Small intestine (tissue), 7 donors: ENCODE measurements around the gene UBE2I. TPM values are rescaled to one million over a fixed set of nuclear protein-coding genes. Genes with fewer than 3 reads are reported as not detected.

Source experiments
- DNase-seq, 2 donors: peaks; one replicate each; pipeline versions ENCODE4 v3.0.0 to v3.0.0-alpha.2; 2013
- FAIRE-seq: peaks from 2 replicates; lab custom pipeline; 2012; peaks lifted over from hg19 to GRCh38; lab: Jason Lieb, UNC
- H3K27ac ChIP-seq, 3 donors: one replicate each; pipeline ENCODE4 v1.5.1; 2013; ENCODE audit warnings: low read length in 2 of 3, mild to moderate bottlenecking in 2 of 3, control low read depth in 1 of 3, inconsistent platforms in 1 of 3, low read depth in 1 of 3, moderate library complexity in 1 of 3
- H3K27me3 ChIP-seq, 3 donors: one replicate each; pipeline ENCODE4 v1.6.1; 2013; ENCODE audit warnings: low read length in 3 of 3, inconsistent platforms in 1 of 3; ENCODE audit not compliant: control insufficient read depth in 3 of 3, insufficient read depth in 3 of 3
- H3K36me3 ChIP-seq, 3 donors: one replicate each; pipeline ENCODE4 v1.6.1; 2013; ENCODE audit warnings: low read length in 3 of 3, inconsistent platforms in 1 of 3, low read depth in 1 of 3, mild to moderate bottlenecking in 1 of 3, moderate library complexity in 1 of 3; ENCODE audit not compliant: control insufficient read depth in 3 of 3, insufficient read depth in 2 of 3
- H3K4me1 ChIP-seq, 3 donors: one replicate each; pipeline ENCODE4 v1.6.1; 2013; ENCODE audit warnings: low read length in 2 of 3, inconsistent platforms in 1 of 3, low read depth in 1 of 3, mild to moderate bottlenecking in 1 of 3, moderate library complexity in 1 of 3; ENCODE audit not compliant: control insufficient read depth in 3 of 3, insufficient read depth in 2 of 3
- H3K4me3 ChIP-seq, 3 donors: one replicate each; pipeline ENCODE4 v1.5.1; 2013; ENCODE audit warnings: low read length in 3 of 3, control low read depth in 1 of 3, inconsistent platforms in 1 of 3, low read depth in 1 of 3, mild to moderate bottlenecking in 1 of 3, moderate library complexity in 1 of 3
- H3K9me3 ChIP-seq, 2 donors: one replicate each; pipeline ENCODE4 v1.6.1; 2013; ENCODE audit warnings: low read depth in 1 of 2, low read length in 1 of 2; ENCODE audit not compliant: control insufficient read depth in 2 of 2, insufficient read depth in 1 of 2
- WGBS, 3 donors: extraction: QIAGEN DNeasy Blood & Tissue Kit; methylation state at CpG; one replicate each; pipeline ENCODE4 v1.1.7; 2013; 5-methylcytosine and 5-hydroxymethylcytosine counted together
- polyA plus RNA-seq, 4 donors: library from polyadenylated mRNA; stranded (reverse) in 3 of 4; unstranded in 1 of 4; fragments of 200-250 nt in 3 of 4; fragments of 120-200 nt in 1 of 4; gene quantifications; one replicate each; pipeline versions ENCODE4 v1.2.1 to v1.2.3, GENCODE V29; 2013
- donor health status: healthy with polysubstance abuse.
- donor health status: control.
- donor health status: control.
- donor health status: Bipolar disorder and iron deficiency.
- donor health status: healthy.

UBE2I gene
- polyA plus RNA-seq, 4 donors = 38.7 to 123 (median 64.8) TPM

DNA sequence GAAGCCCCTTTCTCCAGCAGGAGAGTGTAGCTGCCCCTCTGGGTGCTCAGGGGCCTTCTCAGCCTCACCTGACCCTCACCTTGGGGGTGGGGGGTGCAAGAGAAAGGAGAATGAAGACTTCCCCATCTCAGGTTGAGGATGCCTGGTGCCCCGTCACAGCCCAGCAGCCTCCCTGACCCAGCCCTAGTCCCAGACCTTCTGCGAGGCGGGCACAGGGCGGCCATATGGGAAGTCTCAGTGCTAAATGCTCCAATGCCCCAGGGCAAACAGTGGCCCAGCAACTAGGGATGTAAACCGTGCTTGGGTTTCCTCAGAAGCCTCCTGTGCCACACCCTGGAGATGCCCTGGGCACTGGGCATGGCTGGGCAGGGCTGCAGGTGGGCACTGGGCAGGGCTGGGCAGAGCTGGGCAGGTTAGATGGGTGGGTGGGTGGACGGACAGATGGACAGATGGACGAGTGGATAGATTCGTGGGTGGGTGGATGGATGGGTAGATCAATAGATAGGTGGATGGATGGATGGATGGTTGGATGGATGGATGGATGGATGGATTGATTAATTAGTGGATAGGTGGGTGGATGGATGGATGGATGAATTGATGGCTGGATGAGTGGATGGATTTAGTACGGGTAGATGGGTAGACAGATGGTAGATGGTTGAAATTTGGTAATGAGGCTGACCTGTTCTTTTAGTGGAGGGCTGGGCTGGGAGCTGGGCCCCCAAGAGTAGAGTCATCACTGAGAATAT, 36.8 kb upstream of the UBE2I start:
- Histone ChIP-seq H3K4me1 (peaks cover 0 to 17% (median 2%) of the 10 kb centered on the region in 3 donors), H3K27ac (no peak overlapping the region), H3K36me3 (no peaks in the 10 kb centered on the region), H3K27me3 (peaks cover 0 to 1% (median 0%) of the 10 kb centered on the region in 3 donors), H3K4me3 (no peak overlapping the region), H3K9me3 (no peaks in the 10 kb centered on the region)
- 32 to 65% (median 38%) methylated on average over 9 of the region's 9 CpGs for WGBS, 3 donors
- FAIRE-seq = no peak
- DNase-seq = no peak

DNA sequence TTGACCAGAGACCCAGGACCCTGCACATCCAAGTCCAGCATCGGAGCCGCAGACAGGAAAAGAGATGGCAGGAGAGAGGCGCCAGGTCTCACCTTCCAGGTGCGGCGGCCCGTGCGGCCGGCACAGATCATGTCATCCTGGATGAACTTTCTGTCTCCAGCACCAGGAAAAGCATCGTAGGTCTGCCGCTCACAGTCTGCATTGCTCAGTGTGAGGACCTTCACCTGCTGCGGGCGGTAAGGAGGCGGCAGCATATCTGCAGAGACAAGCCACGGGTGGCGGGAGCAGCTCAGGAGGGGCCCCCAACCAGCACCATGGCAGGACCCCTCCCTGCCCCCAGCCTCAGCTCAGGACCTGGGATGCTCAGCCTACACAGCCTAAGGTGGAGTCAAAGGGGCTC, 35.6 kb upstream of the UBE2I start:
- H3K27me3 ChIP-seq = peaks cover 0 to 5% (median 1%) of the 10 kb centered on the region in 3 donors
- WGBS, 3 donors = 74 to 87% (median 77%) methylated on average over 15 of the region's 15 CpGs
- H3K27ac ChIP-seq = no peak overlapping the region
- no peaks in the 10 kb centered on the region for H3K9me3 ChIP-seq
- FAIRE-seq (no peak), DNase-seq (no peak)
- peaks cover 0 to 17% (median 2%) of the 10 kb centered on the region in 3 donors for H3K4me1 ChIP-seq
- no peaks in the 10 kb centered on the region for H3K36me3 ChIP-seq
- H3K4me3 ChIP-seq = no peak overlapping the region

DNA sequence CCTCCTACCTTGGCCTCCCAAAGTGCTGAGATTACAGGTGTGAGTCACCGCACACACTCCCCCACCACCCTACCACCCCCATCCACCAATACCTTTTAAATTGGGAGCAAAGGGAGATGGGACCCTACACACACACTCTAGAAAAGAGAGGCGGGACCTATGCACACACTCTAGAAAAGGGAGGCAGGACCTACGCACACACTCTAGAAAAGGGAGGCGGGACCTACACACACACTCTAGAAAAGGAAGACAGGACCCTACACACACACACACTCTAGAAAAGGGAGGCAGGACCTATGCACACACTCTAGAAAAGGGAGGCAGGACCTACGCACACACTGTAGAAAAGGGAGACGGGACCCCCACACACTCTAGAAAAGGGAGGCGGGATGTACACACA, 34.7 kb upstream of the UBE2I start:
- DNase-seq = no peak
- H3K9me3 ChIP-seq = no peaks in the 10 kb centered on the region
- peaks cover 0 to 17% (median 2%) of the 10 kb centered on the region in 3 donors for H3K4me1 ChIP-seq
- FAIRE-seq = no peak
- H3K4me3 ChIP-seq = no peak overlapping the region
- no peak overlapping the region for H3K27ac ChIP-seq
- H3K27me3 ChIP-seq = peaks cover 0 to 8% (median 3%) of the 10 kb centered on the region in 3 donors
- WGBS, 3 donors = 90 to 95% (median 90%) methylated on average over 7 of the region's 7 CpGs
- H3K36me3 ChIP-seq = no peaks in the 10 kb centered on the region

DNA sequence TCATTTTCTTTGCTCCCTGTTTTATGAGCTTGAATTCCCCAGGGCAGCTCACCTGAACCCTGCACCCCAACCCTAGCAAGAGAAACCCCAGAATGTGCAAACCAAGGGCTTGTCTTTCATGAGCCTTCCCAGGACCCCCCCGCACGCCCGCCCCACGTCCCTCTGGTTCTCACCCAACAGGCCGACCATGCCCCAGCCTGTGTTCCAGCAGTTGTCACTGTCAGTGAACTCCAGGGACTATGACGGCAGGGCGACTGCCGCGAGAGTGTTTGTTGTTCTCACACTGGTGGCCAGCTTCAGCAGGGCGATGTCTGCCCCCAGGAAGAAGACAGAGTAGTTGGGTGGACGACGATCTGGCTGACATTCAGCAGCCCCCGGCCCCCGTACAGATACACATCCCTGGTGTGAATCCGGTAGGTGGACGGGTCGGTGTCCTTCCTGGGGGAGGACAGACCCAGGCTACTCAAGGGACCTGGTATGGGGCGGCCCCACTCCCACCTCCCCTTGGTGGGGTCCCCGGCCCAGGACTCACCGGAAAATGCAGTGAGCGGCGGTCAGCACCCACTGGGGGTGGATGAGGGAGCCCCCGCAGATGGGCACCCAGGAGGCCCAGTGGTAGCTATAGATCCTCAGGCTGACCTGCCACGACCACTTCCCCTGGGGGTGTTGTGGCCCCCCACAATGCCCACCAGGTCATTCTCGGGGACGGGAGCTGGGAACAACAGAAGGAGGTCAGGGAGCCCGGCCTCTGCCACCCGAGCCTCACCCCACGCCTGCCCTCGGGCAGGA, 33.5 kb upstream of the UBE2I start:
- H3K27me3 ChIP-seq = peaks cover 0 to 8% (median 3%) of the 10 kb centered on the region in 3 donors
- no peak for FAIRE-seq
- WGBS, 3 donors = 61 to 70% (median 65%) methylated on average over 29 to 30 of the region's 30 CpGs

DNA sequence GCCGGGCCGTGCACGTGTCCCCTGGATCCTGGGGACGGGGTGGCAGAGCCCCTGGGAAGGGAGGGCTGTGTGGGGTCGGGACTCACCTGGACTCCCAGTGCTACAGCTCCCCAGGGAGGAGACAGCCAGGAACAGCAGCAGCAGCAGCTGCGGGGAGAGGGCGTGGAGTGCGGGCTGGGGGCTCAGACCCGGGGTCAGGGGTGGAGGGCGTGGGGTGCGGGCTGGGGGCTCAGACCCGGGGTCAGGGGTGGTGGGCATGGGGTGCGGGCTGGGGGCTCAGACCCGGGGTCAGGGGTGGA, 32.9 kb upstream of the UBE2I start:
- Histone ChIP-seq H3K9me3 (no peaks in the 10 kb centered on the region), H3K27me3 (peaks cover 0 to 8% (median 3%) of the 10 kb centered on the region in 3 donors), H3K4me1 (peaks cover 0 to 8% (median 0%) of the 10 kb centered on the region in 3 donors), H3K36me3 (no peaks in the 10 kb centered on the region), H3K27ac (no peak overlapping the region), H3K4me3 (no peak overlapping the region)
- WGBS, 3 donors = 46 to 80% (median 78%) methylated on average over 7 to 14 of the region's 14 CpGs
- no peak for DNase-seq
- FAIRE-seq = no peak

More for the DNA sequence above, 33.5 kb upstream of the UBE2I start:
- Histone ChIP-seq H3K36me3 (no peaks in the 10 kb centered on the region), H3K27ac (no peak overlapping the region), H3K4me3 (no peak overlapping the region), H3K4me1 (peaks cover 0 to 14% (median 2%) of the 10 kb centered on the region in 3 donors), H3K9me3 (no peaks in the 10 kb centered on the region)
- DNase-seq = no peak

DNA sequence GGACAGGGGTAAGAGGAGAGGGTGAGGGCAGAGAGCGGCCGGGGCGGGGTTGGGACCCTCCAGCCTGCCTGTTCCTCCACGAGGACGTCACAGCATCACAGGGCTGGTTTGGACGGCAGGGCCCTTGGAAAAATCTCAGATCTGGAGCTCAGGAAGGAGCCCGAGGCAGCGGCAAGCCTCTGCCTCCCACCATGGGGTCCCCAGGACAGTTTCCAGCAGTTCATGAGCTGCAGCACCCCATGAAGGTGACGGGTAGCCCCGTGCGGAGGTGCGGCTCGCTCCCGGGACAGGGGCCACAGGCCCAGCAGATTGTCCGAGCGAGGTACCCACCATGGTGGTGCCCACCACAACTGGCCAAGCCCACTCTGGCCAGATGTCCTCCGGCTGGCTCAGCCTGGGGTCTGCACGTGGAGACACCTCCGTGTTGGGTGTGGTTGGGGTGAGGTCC, 32.3 kb upstream of the UBE2I start:
- peaks cover 0 to 3% (median 0%) of the 10 kb centered on the region in 3 donors for H3K4me1 ChIP-seq
- DNase-seq (no peak), FAIRE-seq (no peak)
- H3K36me3 ChIP-seq = no peaks in the 10 kb centered on the region
- peaks cover 0 to 8% (median 3%) of the 10 kb centered on the region in 3 donors for H3K27me3 ChIP-seq
- no peak overlapping the region for H3K27ac ChIP-seq
- whole genome bisulfite sequencing, 3 donors = 63 to 77% (median 66%) methylated on average over 16 to 19 of the region's 19 CpGs
- no peaks in the 10 kb centered on the region for H3K9me3 ChIP-seq
- H3K4me3 ChIP-seq = no peak overlapping the region

DNA sequence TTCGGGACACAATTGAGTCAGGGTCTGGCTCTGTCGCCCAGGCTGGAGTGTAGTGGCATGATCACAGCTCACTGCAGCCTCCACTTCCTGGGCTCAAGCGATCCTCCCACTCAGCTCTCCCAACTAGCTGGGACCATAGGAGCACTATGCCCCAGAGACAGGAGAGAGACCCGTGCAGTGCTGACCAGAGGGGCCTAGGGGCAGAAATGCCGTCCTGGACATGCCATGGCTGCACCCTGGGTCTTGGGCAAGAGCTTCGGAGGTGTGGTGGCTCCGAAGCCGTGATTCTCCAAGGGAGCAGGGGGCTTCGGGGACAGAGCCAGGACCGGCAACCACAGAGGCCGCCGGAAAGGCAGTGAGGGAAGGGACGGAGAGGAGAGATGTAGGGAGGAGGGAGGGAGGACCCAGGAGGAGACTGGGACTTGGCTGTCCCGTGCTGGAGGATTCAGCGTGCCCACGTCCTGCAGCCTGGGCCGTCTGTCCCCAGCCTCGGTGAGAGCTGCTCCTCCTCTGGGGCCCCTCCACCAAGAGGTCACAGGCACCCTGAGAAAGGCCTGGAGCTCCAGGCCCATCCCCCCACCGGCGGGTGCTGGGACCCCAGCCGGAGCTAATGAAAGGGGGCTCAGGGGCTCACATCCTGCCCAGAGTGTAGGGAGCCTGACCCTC, 31.7 kb upstream of the UBE2I start:
- FAIRE-seq = no peak
- no peaks in the 10 kb centered on the region for H3K36me3 ChIP-seq
- H3K27me3 ChIP-seq = peaks cover 0 to 8% (median 2%) of the 10 kb centered on the region in 3 donors
- WGBS, 3 donors = 33 to 43% (median 33%) methylated on average over 17 to 21 of the region's 21 CpGs
- no peak for DNase-seq
- no peaks in the 10 kb centered on the region for H3K4me1 ChIP-seq
- no peak overlapping the region for H3K27ac ChIP-seq
- no peaks in the 10 kb centered on the region for H3K9me3 ChIP-seq
- no peak overlapping the region for H3K4me3 ChIP-seq

DNA sequence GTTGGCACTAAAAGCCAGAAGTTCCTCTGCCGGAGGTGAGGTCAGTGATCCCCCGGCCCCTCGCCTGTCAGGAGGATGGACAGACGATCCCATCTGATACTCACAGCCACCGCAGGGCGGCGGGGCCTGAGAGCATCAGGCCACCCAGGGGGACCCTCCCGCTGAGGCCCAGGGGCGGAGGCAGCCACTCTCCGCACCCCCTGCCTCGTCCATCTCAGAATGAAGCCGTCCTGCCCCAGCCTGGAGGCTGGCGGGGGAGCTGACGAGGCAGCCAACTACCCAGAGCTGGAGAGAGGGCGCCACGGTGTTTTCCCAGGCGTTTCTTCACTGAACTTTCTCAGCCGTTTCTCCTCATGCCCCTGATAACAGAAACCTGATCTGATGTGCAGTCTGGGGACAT, 31.0 kb upstream of the UBE2I start:
- Histone ChIP-seq H3K9me3 (no peaks in the 10 kb centered on the region), H3K27ac (no peak overlapping the region), H3K36me3 (no peaks in the 10 kb centered on the region), H3K4me1 (no peaks in the 10 kb centered on the region), H3K4me3 (no peak overlapping the region), H3K27me3 (peaks cover 0 to 12% (median 2%) of the 10 kb centered on the region in 3 donors)
- 8 to 12% (median 10%) methylated on average over 17 to 18 of the region's 18 CpGs for WGBS, 3 donors
- no peak for DNase-seq
- no peak for FAIRE-seq
